HCT116 (cell line): ENCODE results near the gene ADGRB3. TPM values are rescaled to one million over a fixed set of nuclear protein-coding genes. Genes with fewer than 3 reads are reported as not detected.

Experiments
- ATAC-seq: fragments of 200-7000 bp; cut with Tn5 transposase; 2 replicates; pipeline ENCODE4 v1.9.1; 2020; ENCODE audit warnings: mild to moderate bottlenecking, moderate library complexity
- BruUV-seq: library from RNA; stranded (reverse); fragments of 400-500 nt; replicated peaks from 2 replicates; lab custom pipeline; 2021; lab: Mats Ljungman, UMichigan
- CTCF ChIA-PET: fragments of 300-600 bp; sonication (Branson Sonifier 250); formaldehyde crosslinking; loops from one replicate; lab custom pipeline; 2021; ENCODE audit warnings: antibody characterized with exemption; lab: Charles Lee
- POLR2A ChIA-PET: fragments of 300-600, 350-600 bp; sonication (Branson Sonifier 250); formaldehyde crosslinking; loops from one replicate; lab custom pipeline; 2021; ENCODE audit warnings: antibody characterized with exemption; lab: Charles Lee
- RAD21 ChIA-PET, 2 experiments: fragments of 300-600 bp; sonication (Branson Sonifier 250); formaldehyde crosslinking; loops; one replicate each; lab custom pipeline; 2023; ENCODE audit warnings: low total read pairs in 2 of 2; ENCODE audit not compliant: uncharacterized antibody in 2 of 2, unreplicated experiment in 2 of 2, low non-redundant PET in 1 of 2; lab: Charles Lee
- DNase-seq: peaks from one replicate; pipeline ENCODE4 v3.0.0-alpha.2; 2010; ENCODE audit warnings: low read depth, low spot score
- H2AFZ ChIP-seq: fragments of 200-600 bp; shearing (Covaris generic), sonication (generic); 2 replicates; pipeline ENCODE4 v1.6.1; 2017; ENCODE audit warnings: low read depth, mixed run types, mixed read lengths, antibody characterized with exemption, low read length; ENCODE audit not compliant: poor library complexity, severe bottlenecking
- H3K27ac ChIP-seq: 2 replicates; pipeline ENCODE4 v1.5.1; 2012; ENCODE audit warnings: low read depth, low read length
- H3K27me3 ChIP-seq: fragments of 200-600 bp; sonication (generic); 2 replicates; pipeline ENCODE4 v1.6.1; 2016; ENCODE audit warnings: mixed run types, low read length, mixed read lengths; ENCODE audit not compliant: insufficient read depth
- H3K36me3 ChIP-seq, 2 experiments: fragments of 200-500 bp in 1 of 2; fragments of 200-600 bp in 1 of 2; sonication (Bioruptor generic) in 1 of 2; sonication (generic) in 1 of 2; 2 replicates each; pipeline versions ENCODE4 v1.5.1 to v1.6.1; 2014 to 2016; ENCODE audit warnings: low read length in 2 of 2, inconsistent platforms in 1 of 2, mixed read lengths in 1 of 2, mixed run types in 1 of 2; ENCODE audit not compliant: insufficient read depth in 2 of 2, control insufficient read depth in 1 of 2
- H3K4me1 ChIP-seq, 2 experiments: fragments of 200-600 bp in 1 of 2; sonication (generic) in 1 of 2; 2 replicates each; pipeline versions ENCODE4 v1.5.1 to v1.6.1; 2012 to 2017; ENCODE audit warnings: low read length in 2 of 2, inconsistent platforms in 1 of 2, mild to moderate bottlenecking in 1 of 2, mixed read lengths in 1 of 2, mixed run types in 1 of 2, moderate library complexity in 1 of 2; ENCODE audit not compliant: insufficient read depth in 2 of 2, control insufficient read depth in 1 of 2
- H3K4me2 ChIP-seq: fragments of 200-600 bp; sonication (generic); 2 replicates; pipeline ENCODE4 v1.6.1; 2017; ENCODE audit warnings: mixed run types, low read length, mixed read lengths
- H3K4me3 ChIP-seq, 2 experiments: fragments of 200-600 bp in 1 of 2; sonication (generic) in 1 of 2; replicated peaks in 1 of 2; 2 replicates each; pipeline ENCODE4 v1.5.1; 2011 to 2016; ENCODE audit warnings: low read length in 2 of 2, control low read depth in 1 of 2, low read depth in 1 of 2, mild to moderate bottlenecking in 1 of 2, mixed read lengths in 1 of 2, mixed run types in 1 of 2
- H3K79me2 ChIP-seq: fragments of 200-600 bp; sonication (generic); 2 replicates; pipeline ENCODE4 v1.6.1; 2017; ENCODE audit warnings: mild to moderate bottlenecking, mixed run types, low read length, moderate library complexity, mixed read lengths; ENCODE audit not compliant: insufficient read depth
- H3K9ac ChIP-seq: fragments of 200-600 bp; sonication (generic); 2 replicates; pipeline ENCODE4 v1.6.1; 2016; ENCODE audit warnings: low read length, mixed read lengths
- H3K9me2 ChIP-seq: fragments of 200-600 bp; sonication (generic), shearing (Covaris generic); 2 replicates; pipeline ENCODE4 v1.6.1; 2017; ENCODE audit warnings: mixed run types, mild to moderate bottlenecking, moderate library complexity; ENCODE audit not compliant: insufficient read depth
- H3K9me3 ChIP-seq, 2 experiments: fragments of 200-500 bp in 1 of 2; fragments of 200-600 bp in 1 of 2; sonication (Bioruptor generic) in 1 of 2; sonication (generic) in 1 of 2; 2 replicates each; pipeline ENCODE4 v1.6.1; 2014 to 2017; ENCODE audit warnings: low read length in 2 of 2, mixed read lengths in 2 of 2, inconsistent platforms in 1 of 2, low read depth in 1 of 2, mild to moderate bottlenecking in 1 of 2, mixed run types in 1 of 2, moderate library complexity in 1 of 2; ENCODE audit not compliant: control insufficient read depth in 1 of 2, insufficient read depth in 1 of 2
- H4K20me1 ChIP-seq: fragments of 200-600 bp; sonication (generic), shearing (Covaris generic); 2 replicates; pipeline ENCODE4 v1.6.1; 2017; ENCODE audit warnings: mixed run types, mild to moderate bottlenecking, moderate library complexity; ENCODE audit not compliant: insufficient read depth
- EGR1 ChIP-seq: IDR thresholded peaks from 2 replicates; pipeline ENCODE4 v1.6.1; 2012; ENCODE audit warnings: low read depth
- EZH2 ChIP-seq: fragments of 200-600 bp; sonication (generic); IDR thresholded peaks from 2 replicates; pipeline ENCODE4 v1.6.1; 2017; ENCODE audit warnings: antibody characterized with exemption, mixed run types
- FOSL1 ChIP-seq: IDR thresholded peaks from 2 replicates; pipeline ENCODE4 v1.6.1; 2012; ENCODE audit warnings: low read depth
- MAX ChIP-seq: IDR thresholded peaks from 2 replicates; pipeline ENCODE4 v1.6.1; 2012
- RAD21 ChIP-seq: IDR thresholded peaks from 2 replicates; pipeline ENCODE4 v1.6.1; 2012; ENCODE audit warnings: low read depth, mild to moderate bottlenecking
- SIN3A ChIP-seq: IDR thresholded peaks from 2 replicates; pipeline ENCODE4 v1.6.1; 2012; ENCODE audit warnings: low read depth
- SP1 ChIP-seq: IDR thresholded peaks from 2 replicates; pipeline ENCODE4 v1.6.1; 2012; ENCODE audit warnings: low read depth
- SRF ChIP-seq: IDR thresholded peaks from 2 replicates; pipeline ENCODE4 v1.6.1; 2012; ENCODE audit warnings: low read depth
- TCF7L2 ChIP-seq: IDR thresholded peaks from 2 replicates; pipeline ENCODE4 v1.7.0; 2011; ENCODE audit warnings: borderline replicate concordance, inconsistent platforms; ENCODE audit not compliant: insufficient read depth, insufficient read length; ENCODE audit errors: extremely low read depth
- intact Hi-C: fragments of 100-400 bp; cut with micrococcal nuclease; formaldehyde crosslinking; loops from 2 replicates; pipeline ENCODE4 v1.10.0; 2022
- total RNA-seq: library from RNA; stranded (reverse); gene quantifications from one replicate; pipeline ENCODE4 v1.2.1, GENCODE V29; 2021; ENCODE audit not compliant: unreplicated experiment
- TF ChIP-seq, protein P1 (sequence below), 3 experiments: fragments of 200-600 bp in 1 of 3; sonication (generic) in 1 of 3; IDR thresholded peaks in 2 of 3; conservative IDR thresholded peaks in 1 of 3; 2 replicates each; pipeline ENCODE4 v1.5.1; 2012 to 2017; ENCODE audit warnings: low read depth in 2 of 3, low read length in 2 of 3, antibody characterized with exemption in 1 of 3, borderline replicate concordance in 1 of 3, control low read depth in 1 of 3, mild to moderate bottlenecking in 1 of 3, mixed read lengths in 1 of 3, mixed run types in 1 of 3, moderate library complexity in 1 of 3; ENCODE audit not compliant: insufficient read depth in 1 of 3

ADGRB3 gene
- total RNA-seq, 1 experiment from 2014 or later: not detected

DNA sequence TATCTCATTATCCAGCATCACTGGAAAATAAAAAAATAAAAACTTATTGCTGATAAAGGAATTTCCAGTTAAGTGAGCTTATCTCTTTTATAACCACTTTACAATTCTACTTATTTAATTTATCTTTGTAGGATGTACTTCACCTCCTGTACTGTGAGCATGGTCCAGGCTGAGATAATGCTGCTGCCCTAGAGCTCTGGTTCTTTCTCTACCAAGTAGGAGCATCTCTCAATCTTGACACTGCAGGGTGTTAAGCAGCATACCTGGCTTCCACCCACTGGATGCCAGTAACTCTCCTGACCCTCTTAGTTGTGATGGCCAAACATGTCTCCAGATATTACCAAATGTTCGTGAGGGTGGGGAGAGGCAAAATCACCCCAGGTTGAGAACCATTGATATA, 454.5 kb downstream of the ADGRB3 start:
- H3K9me2 ChIP-seq: no peaks in the 10 kb centered on the region
- no peak overlapping the region for H3K9ac ChIP-seq
- H4K20me1 ChIP-seq: no peaks in the 10 kb centered on the region
- RAD21 ChIA-PET: no interaction called here
- no peak overlapping the region for H3K27ac ChIP-seq
- H3K4me1 ChIP-seq: no peaks in the 10 kb centered on the region
- BruUV-seq: no TSS peak
- POLR2A ChIA-PET: no interaction called here
- peaks cover 6 to 18% of the 10 kb centered on the region in 2 experiments; a peak in 2 of 4 replicates for H3K9me3 ChIP-seq
- DNase-seq: no peak
- no peaks in the 10 kb centered on the region for H3K36me3 ChIP-seq
- CTCF ChIA-PET: no interaction called here
- no peaks in the 10 kb centered on the region for H3K79me2 ChIP-seq
- intact Hi-C loops: no loop called here
- no peak overlapping the region for H3K4me3 ChIP-seq
- ATAC-seq: no peak
- no peak overlapping the region for H3K4me2 ChIP-seq
- H3K27me3 ChIP-seq: no peaks in the 10 kb centered on the region
- TF ChIP-seq SP1 (no peak), SRF (no peak), MAX (no peak), SIN3A (no peak), EGR1 (no peak), RAD21 (no peak), EZH2 (no peak), FOSL1 (no peak), TCF7L2 (no peak)
- TF ChIP-seq, protein P1, sequence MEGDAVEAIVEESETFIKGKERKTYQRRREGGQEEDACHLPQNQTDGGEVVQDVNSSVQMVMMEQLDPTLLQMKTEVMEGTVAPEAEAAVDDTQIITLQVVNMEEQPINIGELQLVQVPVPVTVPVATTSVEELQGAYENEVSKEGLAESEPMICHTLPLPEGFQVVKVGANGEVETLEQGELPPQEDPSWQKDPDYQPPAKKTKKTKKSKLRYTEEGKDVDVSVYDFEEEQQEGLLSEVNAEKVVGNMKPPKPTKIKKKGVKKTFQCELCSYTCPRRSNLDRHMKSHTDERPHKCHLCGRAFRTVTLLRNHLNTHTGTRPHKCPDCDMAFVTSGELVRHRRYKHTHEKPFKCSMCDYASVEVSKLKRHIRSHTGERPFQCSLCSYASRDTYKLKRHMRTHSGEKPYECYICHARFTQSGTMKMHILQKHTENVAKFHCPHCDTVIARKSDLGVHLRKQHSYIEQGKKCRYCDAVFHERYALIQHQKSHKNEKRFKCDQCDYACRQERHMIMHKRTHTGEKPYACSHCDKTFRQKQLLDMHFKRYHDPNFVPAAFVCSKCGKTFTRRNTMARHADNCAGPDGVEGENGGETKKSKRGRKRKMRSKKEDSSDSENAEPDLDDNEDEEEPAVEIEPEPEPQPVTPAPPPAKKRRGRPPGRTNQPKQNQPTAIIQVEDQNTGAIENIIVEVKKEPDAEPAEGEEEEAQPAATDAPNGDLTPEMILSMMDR (IDR thresholded peaks at IDR 0.05 in 2 of 3, conservative IDR thresholded peaks at IDR 0.05 in 1 of 3; ENCODE audit: borderline replicate concordance in 1 of 3, insufficient read depth in 1 of 3, low read depth in 2 of 3, low read length in 2 of 3): no peak
- TF ChIP-seq, all 23 proteins: peak for 0
- no peak overlapping the region for H2AFZ ChIP-seq
